Body of pancreas (tissue), 4 donors: ENCODE data around the gene SRSF1. TPM values are rescaled to one million over a fixed set of nuclear protein-coding genes. Genes with fewer than 3 reads are reported as not detected.
A peak's percentile ranks its signal among the peaks of the same experiment; 100 is the strongest.

Experiments used
- ATAC-seq: fragments of 150-250 bp; one replicate; pipeline ENCODE4 v1.9.1; 2016
- DNase-seq, 4 donors: peaks; one replicate each; pipeline ENCODE4 v3.0.0-alpha.2; 2019
- H3K27ac ChIP-seq, 4 donors: fragments of 200-600 bp; sonication (generic); 1 replicate in 3 of 4; 2 replicates in 1 of 4; pipeline versions ENCODE4 v1.5.1 to v1.6.1; 2016 to 2019; ENCODE audit warnings: mild to moderate bottlenecking in 1 of 4, mixed read lengths in 1 of 4, moderate library complexity in 1 of 4
- H3K27me3 ChIP-seq, 2 donors: fragments of 200-600 bp; sonication (generic); one replicate each; pipeline ENCODE4 v1.6.0; 2016; ENCODE audit warnings: mild to moderate bottlenecking in 1 of 2
- H3K36me3 ChIP-seq, 2 donors: fragments of 200-600 bp; sonication (generic); replicated peaks in 1 of 2; 2 replicates each; pipeline ENCODE4 v1.5.1; 2016; ENCODE audit warnings: low read depth in 2 of 2; ENCODE audit not compliant: insufficient read depth in 1 of 2
- H3K4me1 ChIP-seq: fragments of 200-600 bp; sonication (generic); one replicate; pipeline ENCODE4 v1.6.0; 2016
- H3K4me3 ChIP-seq, 2 donors: fragments of 200-600 bp; sonication (generic); 1 replicate in 1 of 2; 2 replicates in 1 of 2; pipeline ENCODE4 v1.5.1; 2016 to 2019
- H3K9me3 ChIP-seq, 3 donors: fragments of 200-600 bp; sonication (generic); 1 replicate in 2 of 3; 2 replicates in 1 of 3; pipeline ENCODE4 v1.5.1; 2016
- POLR2A ChIP-seq, 3 donors: fragments of 450-650 bp; IDR thresholded peaks; one replicate each; pipeline ENCODE4 v1.6.1; 2016; ENCODE audit warnings: antibody characterized with exemption in 3 of 3, mild to moderate bottlenecking in 2 of 3
- WGBS, 2 donors: methylation state at CpG; one replicate each; pipeline ENCODE4 v1.1.5; 2017; 5-methylcytosine and 5-hydroxymethylcytosine counted together
- intact Hi-C: fragments of 100-400 bp; cut with DNase I; formaldehyde crosslinking; loops from one replicate; pipeline ENCODE4 v1.15.1; 2023
- total RNA-seq, 2 donors: library from RNA; depleted of rRNA; stranded (reverse); fragments of >200 nt; gene quantifications; one replicate each; pipeline ENCODE4 v1.1.0, GENCODE V29; 2016
- TF ChIP-seq, protein P1 (sequence below), 7 experiments: fragments of 450-650 bp in 4 of 7; fragments of 200-600 bp in 3 of 7; sonication (generic) in 3 of 7; IDR thresholded peaks; one replicate each; pipeline ENCODE4 v1.5.1; 2016 to 2019; ENCODE audit warnings: antibody characterized with exemption in 7 of 7

Gene SRSF1
- total RNA-seq, 2 donors from 2014 or later: 76.0 to 139 TPM

- Histone ChIP-seq H3K36me3 (no peaks in the 10 kb centered on the region), H3K4me1 (peaks cover 24% of the 10 kb centered on the region), H3K27me3 (no peaks in the 10 kb centered on the region), H3K4me3 (no peak overlapping the region), H3K27ac (no peak overlapping the region), H3K9me3 (no peaks in the 10 kb centered on the region)
- ATAC-seq (no peak), DNase-seq (no peak)
- 42 to 51% methylated on average over 2 of the region's 2 CpGs for WGBS, 2 donors
- TF ChIP-seq, protein P1, sequence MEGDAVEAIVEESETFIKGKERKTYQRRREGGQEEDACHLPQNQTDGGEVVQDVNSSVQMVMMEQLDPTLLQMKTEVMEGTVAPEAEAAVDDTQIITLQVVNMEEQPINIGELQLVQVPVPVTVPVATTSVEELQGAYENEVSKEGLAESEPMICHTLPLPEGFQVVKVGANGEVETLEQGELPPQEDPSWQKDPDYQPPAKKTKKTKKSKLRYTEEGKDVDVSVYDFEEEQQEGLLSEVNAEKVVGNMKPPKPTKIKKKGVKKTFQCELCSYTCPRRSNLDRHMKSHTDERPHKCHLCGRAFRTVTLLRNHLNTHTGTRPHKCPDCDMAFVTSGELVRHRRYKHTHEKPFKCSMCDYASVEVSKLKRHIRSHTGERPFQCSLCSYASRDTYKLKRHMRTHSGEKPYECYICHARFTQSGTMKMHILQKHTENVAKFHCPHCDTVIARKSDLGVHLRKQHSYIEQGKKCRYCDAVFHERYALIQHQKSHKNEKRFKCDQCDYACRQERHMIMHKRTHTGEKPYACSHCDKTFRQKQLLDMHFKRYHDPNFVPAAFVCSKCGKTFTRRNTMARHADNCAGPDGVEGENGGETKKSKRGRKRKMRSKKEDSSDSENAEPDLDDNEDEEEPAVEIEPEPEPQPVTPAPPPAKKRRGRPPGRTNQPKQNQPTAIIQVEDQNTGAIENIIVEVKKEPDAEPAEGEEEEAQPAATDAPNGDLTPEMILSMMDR (IDR thresholded peaks at IDR 0.05): no peak
- no peak for TF ChIP-seq POLR2A (IDR thresholded peaks at IDR 0.05)
- intact Hi-C loops: loop anchor here (5.0 kb wide), 1 partner anchor 137 kb away; no protein-coding TSS in a partner anchor
Observed at GRCh38 chr17:57994436-57994835, 12.6 kb downstream of the SRSF1 start.

DNA sequence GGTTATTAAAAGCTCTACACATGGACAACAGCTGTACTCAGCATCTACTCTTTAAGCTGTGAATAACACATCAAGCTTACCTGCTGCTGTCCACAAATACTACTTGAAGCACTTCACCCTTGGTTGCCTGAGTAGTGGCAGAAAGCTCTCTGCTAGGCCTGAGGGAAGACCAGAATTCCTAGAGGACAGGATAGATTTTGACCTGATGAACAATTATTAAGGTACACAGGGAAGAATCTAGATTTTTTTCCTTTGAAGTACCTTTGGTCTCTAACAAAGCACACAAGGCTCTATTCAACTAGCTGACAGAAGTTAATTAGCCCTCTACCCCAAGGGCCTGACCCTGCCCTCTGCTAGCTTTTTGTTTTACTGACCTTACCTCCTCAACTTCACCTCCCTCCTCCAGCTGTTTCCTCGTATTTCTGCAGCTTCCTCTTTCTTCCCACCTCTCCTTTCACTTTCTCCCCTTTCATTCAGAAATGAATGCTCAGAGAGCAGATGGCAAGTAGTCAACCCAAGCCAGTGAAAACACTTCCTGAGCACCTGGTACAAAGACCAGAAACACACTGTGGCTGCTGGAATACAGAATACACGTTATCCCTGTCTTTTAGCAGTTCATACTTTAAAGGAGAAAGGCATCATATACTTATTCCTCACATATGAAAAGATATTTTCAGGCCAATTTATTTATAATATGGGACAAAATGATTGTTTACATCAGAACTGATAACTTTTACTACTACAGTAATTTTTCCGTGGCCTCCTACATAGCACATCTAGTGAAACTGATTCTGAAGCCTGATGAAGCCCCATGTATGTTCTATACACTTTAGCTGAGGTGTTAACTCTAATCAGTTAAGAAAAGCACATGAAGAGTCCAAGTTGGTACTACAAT is 13.3 kb downstream of the SRSF1 start:
- Histone ChIP-seq H3K4me3 (no peak overlapping the region), H3K4me1 (peaks cover 28% of the 10 kb centered on the region), H3K27ac (peak overlapping the region in 2 of 4 donors; percentile 20 to 29), H3K36me3 (no peaks in the 10 kb centered on the region), H3K9me3 (no peaks in the 10 kb centered on the region), H3K27me3 (no peaks in the 10 kb centered on the region)
- no peak for TF ChIP-seq POLR2A (IDR thresholded peaks at IDR 0.05)
- TF ChIP-seq, protein P1 (IDR thresholded peaks at IDR 0.05): no peak
- intact Hi-C loops: loop anchor here (5.0 kb wide), 1 partner anchor 136 kb away; no protein-coding TSS in a partner anchor
- no peak for ATAC-seq
- DNase-seq: no peak
- 40 to 46% methylated on average over 3 of the region's 3 CpGs for WGBS, 2 donors

DNA sequence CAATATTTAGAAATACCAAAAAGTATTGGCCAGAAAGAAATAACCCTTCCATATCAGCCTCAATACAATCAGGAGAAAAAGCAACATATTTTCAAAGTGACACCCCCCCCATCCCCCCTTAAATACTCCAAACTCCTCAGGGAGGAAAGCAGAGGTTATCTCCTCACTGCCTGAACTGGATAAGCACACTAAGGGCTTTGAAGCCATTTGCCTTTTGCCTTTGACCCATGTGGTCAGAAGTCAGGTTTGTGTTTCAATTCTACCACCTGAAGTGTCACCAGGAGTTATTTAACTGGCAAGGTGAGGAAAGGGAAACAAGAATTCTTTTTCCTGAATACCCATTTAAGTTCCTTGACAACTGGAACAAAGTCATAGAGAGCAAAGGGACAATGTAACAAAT is 15.5 kb downstream of the SRSF1 start:
- Histone ChIP-seq H3K4me1 (peaks cover 30% of the 10 kb centered on the region), H3K27ac (no peak overlapping the region), H3K9me3 (no peaks in the 10 kb centered on the region), H3K27me3 (no peaks in the 10 kb centered on the region), H3K4me3 (no peak overlapping the region), H3K36me3 (no peaks in the 10 kb centered on the region)
- no peak for ATAC-seq
- intact Hi-C loops: loop anchor here (5.0 kb wide), 1 partner anchor 134 kb away; no protein-coding TSS in a partner anchor
- no peak for DNase-seq
- TF ChIP-seq POLR2A (IDR thresholded peaks at IDR 0.05): no peak
- TF ChIP-seq, protein P1 (IDR thresholded peaks at IDR 0.05): no peak

DNA sequence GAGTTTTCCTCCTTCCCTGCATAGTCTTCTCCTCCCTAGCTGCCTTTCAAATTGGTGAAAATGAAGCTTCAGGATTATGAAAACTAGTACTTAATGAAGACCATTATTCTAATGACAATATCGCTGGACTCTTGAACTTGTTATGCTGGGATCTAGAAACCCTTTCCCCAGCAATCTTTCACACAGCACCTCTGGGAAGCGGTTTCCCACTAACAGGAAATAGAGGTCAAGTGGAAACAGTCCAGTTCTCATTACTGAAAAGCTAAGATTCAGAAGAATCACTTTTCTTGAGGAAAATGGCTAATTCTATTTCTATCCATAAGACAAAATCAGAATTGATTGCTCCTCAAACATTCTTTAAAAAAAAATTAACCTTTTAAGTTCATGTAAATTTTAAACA is 17.0 kb downstream of the SRSF1 start:
- no peak for TF ChIP-seq POLR2A (IDR thresholded peaks at IDR 0.05)
- TF ChIP-seq, protein P1 (IDR thresholded peaks at IDR 0.05): no peak
- ATAC-seq (no peak), DNase-seq (no peak)
- Histone ChIP-seq H3K4me1 (peaks cover 37% of the 10 kb centered on the region), H3K9me3 (no peaks in the 10 kb centered on the region), H3K4me3 (no peak overlapping the region), H3K27me3 (no peaks in the 10 kb centered on the region), H3K27ac (peak overlapping the region in 2 of 4 donors; percentile 94 to 97), H3K36me3 (no peaks in the 10 kb centered on the region)
- WGBS, 2 donors: 45 to 58% methylated on average over 2 of the region's 2 CpGs
- intact Hi-C loops: loop anchor here (5.0 kb wide), 1 partner anchor 133 kb away; no protein-coding TSS in a partner anchor
